Right atrium auricular region (tissue), 2 donors: ENCODE measurements around the gene PLBD1. TPM values are rescaled to one million over a fixed set of nuclear protein-coding genes. Genes with fewer than 3 reads are reported as not detected.

ENCODE experiments used
- DNase-seq: peaks from one replicate; pipeline ENCODE4 v3.0.0-alpha.2; 2019; ENCODE audit warnings: low spot score
- H3K27ac ChIP-seq, 2 donors: fragments of 200-600 bp; sonication (generic); 1 replicate in 1 of 2; 2 replicates in 1 of 2; pipeline ENCODE4 v1.5.1; 2016 to 2019
- H3K27me3 ChIP-seq, 2 donors: fragments of 200-600 bp; sonication (generic); one replicate each; pipeline versions ENCODE4 v1.5.1 to v1.6.0; 2017 to 2019
- H3K36me3 ChIP-seq: fragments of 200-600 bp; sonication (generic); one replicate; pipeline ENCODE4 v1.5.1; 2016
- H3K4me1 ChIP-seq, 2 donors: fragments of 200-600 bp; sonication (generic); one replicate each; pipeline versions ENCODE4 v1.5.1 to v1.6.0; 2017 to 2019
- H3K4me3 ChIP-seq, 2 donors: fragments of 200-600 bp; sonication (generic); 1 replicate in 1 of 2; 2 replicates in 1 of 2; pipeline ENCODE4 v1.5.1; 2017 to 2019; ENCODE audit warnings: mild to moderate bottlenecking in 1 of 2, moderate library complexity in 1 of 2
- H3K9me3 ChIP-seq, 2 donors: fragments of 200-600 bp; sonication (generic); one replicate each; pipeline ENCODE4 v1.5.1; 2019
- total RNA-seq, 2 donors: library from RNA; depleted of rRNA; stranded (reverse); fragments of >200 nt; gene quantifications; one replicate each; pipeline ENCODE4 v1.1.0, GENCODE V29; 2016
- TF ChIP-seq, protein P1 (sequence below), 2 donors: fragments of 200-600 bp; sonication (generic); IDR thresholded peaks; one replicate each; pipeline ENCODE4 v1.5.1; 2019; ENCODE audit warnings: antibody characterized with exemption in 2 of 2

The PLBD1 gene
- total RNA-seq, 2 donors from 2014 or later = 15.1 to 21.5 TPM

- TF ChIP-seq, protein P1, sequence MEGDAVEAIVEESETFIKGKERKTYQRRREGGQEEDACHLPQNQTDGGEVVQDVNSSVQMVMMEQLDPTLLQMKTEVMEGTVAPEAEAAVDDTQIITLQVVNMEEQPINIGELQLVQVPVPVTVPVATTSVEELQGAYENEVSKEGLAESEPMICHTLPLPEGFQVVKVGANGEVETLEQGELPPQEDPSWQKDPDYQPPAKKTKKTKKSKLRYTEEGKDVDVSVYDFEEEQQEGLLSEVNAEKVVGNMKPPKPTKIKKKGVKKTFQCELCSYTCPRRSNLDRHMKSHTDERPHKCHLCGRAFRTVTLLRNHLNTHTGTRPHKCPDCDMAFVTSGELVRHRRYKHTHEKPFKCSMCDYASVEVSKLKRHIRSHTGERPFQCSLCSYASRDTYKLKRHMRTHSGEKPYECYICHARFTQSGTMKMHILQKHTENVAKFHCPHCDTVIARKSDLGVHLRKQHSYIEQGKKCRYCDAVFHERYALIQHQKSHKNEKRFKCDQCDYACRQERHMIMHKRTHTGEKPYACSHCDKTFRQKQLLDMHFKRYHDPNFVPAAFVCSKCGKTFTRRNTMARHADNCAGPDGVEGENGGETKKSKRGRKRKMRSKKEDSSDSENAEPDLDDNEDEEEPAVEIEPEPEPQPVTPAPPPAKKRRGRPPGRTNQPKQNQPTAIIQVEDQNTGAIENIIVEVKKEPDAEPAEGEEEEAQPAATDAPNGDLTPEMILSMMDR (IDR thresholded peaks at IDR 0.05) = no peak
- no peak for DNase-seq
- Histone ChIP-seq H3K4me1 (no peaks in the 10 kb centered on the region), H3K9me3 (no peaks in the 10 kb centered on the region), H3K36me3 (peaks cover 38% of the 10 kb centered on the region), H3K27me3 (no peaks in the 10 kb centered on the region), H3K4me3 (no peak overlapping the region), H3K27ac (no peak overlapping the region)
These were observed 107.4 kb downstream of the PLBD1 start for GRCh38 chr12:14460212-14460841.

GRCh38 chr12:14454098-14454907, 113.4 kb downstream of the PLBD1 start:
- H3K27me3 ChIP-seq = no peaks in the 10 kb centered on the region
- DNase-seq = no peak
- no peaks in the 10 kb centered on the region for H3K9me3 ChIP-seq
- no peaks in the 10 kb centered on the region for H3K4me1 ChIP-seq
- peaks cover 38% of the 10 kb centered on the region for H3K36me3 ChIP-seq
- TF ChIP-seq, protein P1 (IDR thresholded peaks at IDR 0.05) = peak; percentile 22 to 59
- H3K4me3 ChIP-seq = no peak overlapping the region
- no peak overlapping the region for H3K27ac ChIP-seq

Other genes starting within 250 kb of the PLBD1 start
- 10 to 100 TPM; 33.1 to 39.7 TPM for gene ATF7IP, start 202.2 kb downstream of the PLBD1 start, total RNA-seq
- not detected for gene GUCY2C, start 128.7 kb upstream of the PLBD1 start, total RNA-seq
- 10 to 100 TPM; 19.9 to 21.9 TPM for gene WBP11, start 235.6 kb upstream of the PLBD1 start, total RNA-seq
- gene C12orf60, start 235.8 kb upstream of the PLBD1 start, total RNA-seq = 1 to 10 TPM in 1 of 2 donors, under 1 TPM in 1; 0.90 to 1.1 TPM
- under 1 TPM; 0.33 to 0.43 TPM for gene SMCO3, start 246.3 kb upstream of the PLBD1 start, total RNA-seq